ENCODE measurements around the gene CDAN1.

The CDAN1 gene

DNA sequence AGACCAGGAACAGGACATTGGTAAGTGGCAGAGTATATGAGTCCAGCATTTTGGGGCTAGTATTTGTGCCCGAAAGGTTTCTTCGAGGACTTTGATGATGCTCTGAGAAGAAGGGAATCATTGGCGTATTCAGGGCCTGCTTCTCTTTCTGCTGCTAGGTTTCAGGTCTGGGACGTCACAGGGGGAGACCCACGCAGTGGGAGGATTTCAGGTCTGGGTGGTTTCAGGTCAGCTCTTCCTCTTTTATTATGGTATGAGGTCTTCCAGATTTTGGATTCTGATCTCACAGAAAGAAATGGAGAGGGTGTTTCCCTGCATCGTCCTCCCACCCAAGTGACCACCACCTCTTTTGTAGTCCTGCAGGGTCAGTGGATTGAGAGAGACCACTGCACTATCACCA lies 62.5 kb downstream of the CDAN1 start:
- no peak overlapping the region for H3K4me3 ChIP-seq (ENCODE audit: low read length)
- TF ChIP-seq, protein P1, sequence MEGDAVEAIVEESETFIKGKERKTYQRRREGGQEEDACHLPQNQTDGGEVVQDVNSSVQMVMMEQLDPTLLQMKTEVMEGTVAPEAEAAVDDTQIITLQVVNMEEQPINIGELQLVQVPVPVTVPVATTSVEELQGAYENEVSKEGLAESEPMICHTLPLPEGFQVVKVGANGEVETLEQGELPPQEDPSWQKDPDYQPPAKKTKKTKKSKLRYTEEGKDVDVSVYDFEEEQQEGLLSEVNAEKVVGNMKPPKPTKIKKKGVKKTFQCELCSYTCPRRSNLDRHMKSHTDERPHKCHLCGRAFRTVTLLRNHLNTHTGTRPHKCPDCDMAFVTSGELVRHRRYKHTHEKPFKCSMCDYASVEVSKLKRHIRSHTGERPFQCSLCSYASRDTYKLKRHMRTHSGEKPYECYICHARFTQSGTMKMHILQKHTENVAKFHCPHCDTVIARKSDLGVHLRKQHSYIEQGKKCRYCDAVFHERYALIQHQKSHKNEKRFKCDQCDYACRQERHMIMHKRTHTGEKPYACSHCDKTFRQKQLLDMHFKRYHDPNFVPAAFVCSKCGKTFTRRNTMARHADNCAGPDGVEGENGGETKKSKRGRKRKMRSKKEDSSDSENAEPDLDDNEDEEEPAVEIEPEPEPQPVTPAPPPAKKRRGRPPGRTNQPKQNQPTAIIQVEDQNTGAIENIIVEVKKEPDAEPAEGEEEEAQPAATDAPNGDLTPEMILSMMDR (IDR thresholded peaks at IDR 0.05; ENCODE audit: insufficient read depth, low read depth, low read length, missing control alignments) = no peak
- no peak for DNase-seq (ENCODE audit: low read depth)
